ENCODE measurements around the gene NALF2. TPM values are rescaled to one million over a fixed set of nuclear protein-coding genes. Genes with fewer than 3 reads are reported as not detected.

The NALF2 gene
- polyA plus RNA-seq, 1 experiment: not detected

DNA sequence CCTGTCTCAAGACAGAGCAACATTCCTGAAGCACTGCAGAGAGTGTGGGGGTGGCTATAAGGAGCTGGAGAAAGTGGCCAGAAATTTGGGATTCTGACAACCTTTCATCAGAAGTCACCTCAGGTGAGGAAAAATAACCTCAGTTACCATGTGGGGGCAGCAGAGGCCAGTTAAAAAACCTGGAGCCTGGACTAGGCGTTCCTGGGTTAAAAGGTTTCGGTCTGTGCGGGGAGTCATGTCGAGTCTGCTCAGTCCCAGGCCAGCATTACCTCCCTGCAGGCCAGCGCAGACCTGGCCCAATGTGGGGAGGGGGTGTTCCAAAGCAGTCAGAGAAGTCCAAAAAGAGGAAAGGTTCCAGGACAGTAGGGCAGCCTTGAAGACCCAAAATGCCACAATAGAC, 10.9 kb upstream of the NALF2 start:
- no peak for TF ChIP-seq CTCF (IDR thresholded peaks at IDR 0.05; ENCODE audit: insufficient read depth, low read depth, low read length)
- CTCF ChIA-PET: no interaction called here
- Histone ChIP-seq H3K4me3 (ENCODE audit: low read depth, low read length) (no peak overlapping the region), H3K27me3 (ENCODE audit: control insufficient read depth, insufficient read depth, low read length) (no peaks in the 10 kb centered on the region), H3K36me3 (ENCODE audit: control insufficient read depth, insufficient read depth, low read length) (no peaks in the 10 kb centered on the region)
- DNase-seq (ENCODE audit: low read depth): no peak
- POLR2A ChIA-PET: no interaction called here

GRCh38 chrX:69493766-69494165, 10.4 kb upstream of the NALF2 start:
- Histone ChIP-seq H3K4me3 (ENCODE audit: low read depth, low read length) (no peak overlapping the region), H3K27me3 (ENCODE audit: control insufficient read depth, insufficient read depth, low read length) (no peaks in the 10 kb centered on the region), H3K36me3 (ENCODE audit: control insufficient read depth, insufficient read depth, low read length) (no peaks in the 10 kb centered on the region)
- TF ChIP-seq CTCF (IDR thresholded peaks at IDR 0.05; ENCODE audit: insufficient read depth, low read depth, low read length): no peak
- DNase-seq (ENCODE audit: low read depth): no peak
- POLR2A ChIA-PET: no interaction called here
- CTCF ChIA-PET: no interaction called here

GRCh38 chrX:69496183-69496582, 7.9 kb upstream of the NALF2 start:
- Histone ChIP-seq H3K4me3 (ENCODE audit: low read depth, low read length) (no peak overlapping the region), H3K36me3 (ENCODE audit: control insufficient read depth, insufficient read depth, low read length) (no peaks in the 10 kb centered on the region), H3K27me3 (ENCODE audit: control insufficient read depth, insufficient read depth, low read length) (no peaks in the 10 kb centered on the region)
- no peak for TF ChIP-seq CTCF (IDR thresholded peaks at IDR 0.05; ENCODE audit: insufficient read depth, low read depth, low read length)
- no peak for DNase-seq (ENCODE audit: low read depth)
- CTCF ChIA-PET: no interaction called here
- POLR2A ChIA-PET: no interaction called here

- ChIA-PET CTCF (no interaction called here), POLR2A (no interaction called here)
- no peak for TF ChIP-seq CTCF (IDR thresholded peaks at IDR 0.05; ENCODE audit: insufficient read depth, low read depth, low read length)
- DNase-seq (ENCODE audit: low read depth): no peak
- Histone ChIP-seq H3K4me3 (ENCODE audit: low read depth, low read length) (no peak overlapping the region), H3K36me3 (ENCODE audit: control insufficient read depth, insufficient read depth, low read length) (no peaks in the 10 kb centered on the region), H3K27me3 (ENCODE audit: control insufficient read depth, insufficient read depth, low read length) (peaks cover 6% of the 10 kb centered on the region; the same call in 1 of the 2 replicates)
These were observed 2.7 kb upstream of the NALF2 start for GRCh38 chrX:69501429-69501828.

GRCh38 chrX:69503228-69503781, 821 bp upstream of the NALF2 start:
- no peak overlapping the region for H3K4me3 ChIP-seq (ENCODE audit: low read depth, low read length)
- ChIA-PET CTCF (no interaction called here), POLR2A (no interaction called here)
- DNase-seq (ENCODE audit: low read depth): no peak
- no peak for TF ChIP-seq CTCF (IDR thresholded peaks at IDR 0.05; ENCODE audit: insufficient read depth, low read depth, low read length)
- H3K27me3 ChIP-seq (ENCODE audit: control insufficient read depth, insufficient read depth, low read length): peaks cover 7% of the 10 kb centered on the region; the same call in 1 of the 2 replicates
- H3K36me3 ChIP-seq (ENCODE audit: control insufficient read depth, insufficient read depth, low read length): no peaks in the 10 kb centered on the region

All from BJ (cell line).